ENCODE results near the gene HYAL2. TPM values are rescaled to one million over a fixed set of nuclear protein-coding genes. Genes with fewer than 3 reads are reported as not detected.

Gene HYAL2
- total and polyA plus RNA-seq, 9 of the 15 experiments (the other 6 are each of a cell fraction or from before 2014, with no cell fraction given) = 0.36 to 22.7 (median 11.4) TPM; not detected in 1

- TF ChIP-seq U2AF1 (optimal IDR thresholded peaks at IDR 0.05; ENCODE audit: low read depth, low read length) (no peak), RBBP5 (IDR thresholded peaks at IDR 0.05; ENCODE audit: borderline replicate concordance, insufficient read depth, low read length, poor library complexity, severe bottlenecking) (peak; percentile 28), EP400 (IDR thresholded peaks at IDR 0.05) (peak; percentile 37; the same call in 1 of the 2 replicates), ZNF431 (CRISPR knock-in tag; IDR thresholded peaks at IDR 0.05) (no peak), RFX5 (IDR thresholded peaks at IDR 0.05; ENCODE audit: low read depth, low read length) (no peak), SOX6 (IDR thresholded peaks at IDR 0.05) (no peak), ZBED1 (IDR thresholded peaks at IDR 0.05) (no peak), ADNP (tag; IDR thresholded peaks at IDR 0.05) (no peak), MITF (IDR thresholded peaks at IDR 0.05) (no peak), ZNF253 (CRISPR knock-in tag; conservative IDR thresholded peaks at IDR 0.05) (no peak), SRF (CRISPR knock-in tag; IDR thresholded peaks at IDR 0.05) (no peak), KDM2B (CRISPR knock-in tag; IDR thresholded peaks at IDR 0.05) (no peak), ATF3 (IDR thresholded peaks at IDR 0.05) (no peak), ATF3 (CRISPR knock-in tag; conservative IDR thresholded peaks at IDR 0.05) (no peak), CREBBP (IDR thresholded peaks at IDR 0.05; ENCODE audit: low read depth, low read length) (no peak), MEF2A (IDR thresholded peaks at IDR 0.05; ENCODE audit: control insufficient read depth, low read depth, low read length) (no peak), ILF3 (IDR thresholded peaks at IDR 0.05; ENCODE audit: borderline replicate concordance) (no peak), HLTF (IDR thresholded peaks at IDR 0.05) (no peak), THAP7 (CRISPR knock-in tag; IDR thresholded peaks at IDR 0.05) (no peak), PREB (CRISPR knock-in tag; IDR thresholded peaks at IDR 0.05) (no peak), PYGO2 (tag; IDR thresholded peaks at IDR 0.05) (no peak), SIRT6 (IDR thresholded peaks at IDR 0.05; ENCODE audit: low read depth, low read length) (no peak), KDM4B (IDR thresholded peaks at IDR 0.05; ENCODE audit: borderline replicate concordance in 2 of 2, low read depth in 1 of 2) (0 out of 4 replicates have a peak, but pooled peaks of 1 of the 2 experiments have one; percentile 53), ZNF586 (CRISPR knock-in tag; conservative IDR thresholded peaks at IDR 0.05) (no peak), ETV6 (IDR thresholded peaks at IDR 0.05; ENCODE audit: borderline replicate concordance in 1 of 2, low read depth in 2 of 2, low read length in 1 of 2) (no peak), ETV6 (CRISPR knock-in tag; IDR thresholded peaks at IDR 0.05; ENCODE audit: borderline replicate concordance) (no peak)
These were observed 36.6 kb upstream of the HYAL2 start, which contains the start of gene TMEM115 (continued) for GRCh38 chr3:50358911-50359759.
